Measurements from ENCODE around the gene MYO1B. TPM values are rescaled to one million over a fixed set of nuclear protein-coding genes. Genes with fewer than 3 reads are reported as not detected.

The MYO1B gene
- total RNA-seq, 1 donor from 2014 or later = 81.0 TPM

DNA sequence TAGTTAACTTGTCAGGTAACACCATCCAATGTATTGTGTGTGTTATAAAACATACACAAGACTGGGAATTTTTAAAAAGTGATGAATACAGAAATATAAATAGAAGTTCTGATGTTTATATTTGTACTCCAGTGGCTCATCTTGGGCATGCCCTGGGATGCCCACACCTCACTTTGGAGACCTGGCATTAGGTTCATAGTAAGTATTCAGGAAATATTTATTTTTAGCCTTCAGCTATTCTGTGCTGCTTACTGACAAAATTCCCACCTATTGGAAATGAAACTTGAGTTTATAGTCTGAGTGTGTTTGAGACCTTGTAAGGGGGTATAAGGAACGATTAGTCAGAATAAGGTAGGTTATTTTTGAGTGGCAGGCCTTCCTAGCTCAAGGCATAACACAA, 67.5 kb downstream of the MYO1B start:
- TF ChIP-seq, protein P1, sequence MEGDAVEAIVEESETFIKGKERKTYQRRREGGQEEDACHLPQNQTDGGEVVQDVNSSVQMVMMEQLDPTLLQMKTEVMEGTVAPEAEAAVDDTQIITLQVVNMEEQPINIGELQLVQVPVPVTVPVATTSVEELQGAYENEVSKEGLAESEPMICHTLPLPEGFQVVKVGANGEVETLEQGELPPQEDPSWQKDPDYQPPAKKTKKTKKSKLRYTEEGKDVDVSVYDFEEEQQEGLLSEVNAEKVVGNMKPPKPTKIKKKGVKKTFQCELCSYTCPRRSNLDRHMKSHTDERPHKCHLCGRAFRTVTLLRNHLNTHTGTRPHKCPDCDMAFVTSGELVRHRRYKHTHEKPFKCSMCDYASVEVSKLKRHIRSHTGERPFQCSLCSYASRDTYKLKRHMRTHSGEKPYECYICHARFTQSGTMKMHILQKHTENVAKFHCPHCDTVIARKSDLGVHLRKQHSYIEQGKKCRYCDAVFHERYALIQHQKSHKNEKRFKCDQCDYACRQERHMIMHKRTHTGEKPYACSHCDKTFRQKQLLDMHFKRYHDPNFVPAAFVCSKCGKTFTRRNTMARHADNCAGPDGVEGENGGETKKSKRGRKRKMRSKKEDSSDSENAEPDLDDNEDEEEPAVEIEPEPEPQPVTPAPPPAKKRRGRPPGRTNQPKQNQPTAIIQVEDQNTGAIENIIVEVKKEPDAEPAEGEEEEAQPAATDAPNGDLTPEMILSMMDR (IDR thresholded peaks at IDR 0.05; ENCODE audit: unreplicated experiment) = no peak
- DNase-seq (ENCODE audit: low spot score) = no peak
- no peak overlapping the region for H3K27ac Mint-ChIP-seq (ENCODE audit: unreplicated experiment)
- peaks cover 7% of the 10 kb centered on the region for H3K4me1 Mint-ChIP-seq (ENCODE audit: unreplicated experiment)
- H3K4me3 Mint-ChIP-seq (ENCODE audit: unreplicated experiment) = no peak overlapping the region
- no peaks in the 10 kb centered on the region for H3K9me3 Mint-ChIP-seq (ENCODE audit: unreplicated experiment)
- H3K36me3 Mint-ChIP-seq (ENCODE audit: low read depth, unreplicated experiment) = no peaks in the 10 kb centered on the region
- H3K27me3 Mint-ChIP-seq (ENCODE audit: unreplicated experiment) = peaks cover 2% of the 10 kb centered on the region

DNA sequence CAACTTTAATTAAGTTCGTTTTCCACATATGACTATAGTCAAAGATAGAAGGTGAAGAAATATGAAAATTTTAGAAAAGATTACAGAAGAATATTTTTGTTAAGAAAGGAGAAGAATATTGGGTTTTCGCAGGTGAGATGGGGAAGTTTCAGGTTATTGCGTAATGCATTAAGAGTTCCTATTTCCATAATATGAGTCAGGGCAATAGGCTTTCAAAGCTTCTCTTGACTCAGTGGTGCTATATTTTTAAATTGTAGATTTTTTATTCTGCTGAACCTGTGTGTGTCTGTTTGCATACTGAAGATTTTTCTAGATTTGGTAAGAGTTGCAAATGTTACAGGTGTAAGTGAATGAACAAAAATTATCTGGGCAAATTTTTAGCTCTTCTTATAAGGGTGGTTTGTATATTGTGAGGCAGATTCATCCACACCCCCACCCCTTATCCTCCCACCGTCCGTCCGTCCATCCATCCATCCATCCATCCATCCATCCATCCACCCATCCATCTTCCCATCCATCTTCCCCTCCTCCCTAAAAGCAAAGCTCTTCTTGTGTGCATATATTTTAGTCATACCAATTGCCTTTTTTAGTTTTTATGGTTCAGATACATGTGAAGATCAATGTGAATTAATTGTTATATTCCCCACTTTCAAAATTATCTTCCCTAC, 69.6 kb downstream of the MYO1B start:
- TF ChIP-seq, protein P1 (IDR thresholded peaks at IDR 0.05; ENCODE audit: unreplicated experiment) = no peak
- H3K4me1 Mint-ChIP-seq (ENCODE audit: unreplicated experiment) = peaks cover 21% of the 10 kb centered on the region
- no peaks in the 10 kb centered on the region for H3K9me3 Mint-ChIP-seq (ENCODE audit: unreplicated experiment)
- DNase-seq (ENCODE audit: low spot score) = no peak
- H3K27me3 Mint-ChIP-seq (ENCODE audit: unreplicated experiment) = peaks cover 2% of the 10 kb centered on the region
- H3K36me3 Mint-ChIP-seq (ENCODE audit: low read depth, unreplicated experiment) = no peaks in the 10 kb centered on the region
- no peak overlapping the region for H3K4me3 Mint-ChIP-seq (ENCODE audit: unreplicated experiment)
- H3K27ac Mint-ChIP-seq (ENCODE audit: unreplicated experiment) = no peak overlapping the region

DNA sequence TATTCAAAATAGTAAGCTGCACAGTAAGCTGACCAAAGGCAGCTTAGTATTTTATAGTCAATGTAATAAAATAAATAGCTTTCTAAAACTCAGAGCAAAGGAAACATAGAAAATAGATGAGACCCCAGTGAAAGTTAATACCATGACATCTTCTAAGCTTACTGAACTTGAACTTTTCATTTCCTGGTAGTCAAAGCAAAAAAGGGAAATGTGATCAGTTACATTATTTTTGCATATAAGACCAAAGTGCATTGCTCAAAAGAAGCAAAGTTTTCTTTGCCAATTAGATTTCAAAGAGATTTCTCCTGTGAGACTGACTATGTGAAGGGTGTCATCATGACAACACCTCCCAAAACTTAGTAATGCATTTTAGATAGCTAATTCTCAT, 70.2 kb downstream of the MYO1B start:
- Mint-ChIP-seq H3K4me3 (ENCODE audit: unreplicated experiment) (no peak overlapping the region), H3K4me1 (ENCODE audit: unreplicated experiment) (peaks cover 26% of the 10 kb centered on the region), H3K27ac (ENCODE audit: unreplicated experiment) (no peak overlapping the region), H3K27me3 (ENCODE audit: unreplicated experiment) (peaks cover under 1% of the 10 kb centered on the region), H3K9me3 (ENCODE audit: unreplicated experiment) (no peaks in the 10 kb centered on the region), H3K36me3 (ENCODE audit: low read depth, unreplicated experiment) (no peaks in the 10 kb centered on the region)
- TF ChIP-seq, protein P1 (IDR thresholded peaks at IDR 0.05; ENCODE audit: unreplicated experiment) = no peak
- DNase-seq (ENCODE audit: low spot score) = no peak

DNA sequence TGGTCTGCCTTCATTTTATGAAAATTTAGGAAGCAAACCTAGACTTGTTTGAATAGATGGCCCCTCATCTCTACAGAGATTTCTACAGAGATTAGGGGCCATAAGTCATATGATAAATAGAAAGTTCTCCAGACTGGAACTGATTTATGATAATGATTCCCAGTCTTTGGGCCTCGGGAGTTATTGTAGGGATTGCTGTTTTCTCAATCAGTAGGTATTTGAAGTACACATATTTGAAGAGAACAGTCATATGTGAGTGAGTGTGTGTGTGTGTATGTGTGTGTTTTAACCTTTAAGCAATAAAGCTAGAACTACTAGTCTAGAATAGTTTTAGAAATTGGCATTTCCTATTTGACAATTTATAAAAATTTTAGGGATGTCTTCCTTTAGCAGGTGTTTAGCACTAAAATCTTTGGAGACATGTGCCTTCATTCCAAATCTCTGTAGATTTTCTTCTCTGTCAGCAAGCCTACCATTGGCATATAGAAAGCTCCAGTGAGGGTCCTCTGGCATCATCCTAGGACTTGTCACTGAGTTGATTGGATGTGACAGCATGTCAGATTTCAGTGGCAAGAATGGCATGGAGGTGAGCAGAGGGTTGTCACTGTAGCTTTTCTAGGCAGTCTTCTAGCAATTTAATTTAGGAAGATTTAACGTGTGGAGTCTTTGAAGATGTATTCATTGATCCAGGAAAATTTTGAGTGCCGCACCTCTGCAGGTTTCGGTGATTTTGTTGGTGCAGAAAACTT, 71.2 kb downstream of the MYO1B start:
- no peaks in the 10 kb centered on the region for H3K9me3 Mint-ChIP-seq (ENCODE audit: unreplicated experiment)
- H3K27me3 Mint-ChIP-seq (ENCODE audit: unreplicated experiment) = no peaks in the 10 kb centered on the region
- H3K36me3 Mint-ChIP-seq (ENCODE audit: low read depth, unreplicated experiment) = no peaks in the 10 kb centered on the region
- H3K4me1 Mint-ChIP-seq (ENCODE audit: unreplicated experiment) = peaks cover 36% of the 10 kb centered on the region
- H3K4me3 Mint-ChIP-seq (ENCODE audit: unreplicated experiment) = no peak overlapping the region
- H3K27ac Mint-ChIP-seq (ENCODE audit: unreplicated experiment) = no peak overlapping the region
- TF ChIP-seq, protein P1 (IDR thresholded peaks at IDR 0.05; ENCODE audit: unreplicated experiment) = no peak
- no peak for DNase-seq (ENCODE audit: low spot score)
